ENCODE data around the gene KMT2A. TPM values are rescaled to one million over a fixed set of nuclear protein-coding genes. Genes with fewer than 3 reads are reported as not detected.

The KMT2A gene
- total RNA-seq, 1 donor from 2014 or later = 14.5 TPM

- DNase-seq (ENCODE audit: low read depth in 2 of 2) = no peak
Observed at GRCh38 chr11:118484405-118484804, 48.1 kb downstream of the KMT2A start.

- DNase-seq (ENCODE audit: low read depth in 2 of 2) = no peak
Observed at GRCh38 chr11:118485273-118485672, 49.0 kb downstream of the KMT2A start.

GRCh38 chr11:118488480-118489109 lies 52.3 kb downstream of the KMT2A start:
- DNase-seq (ENCODE audit: low read depth in 2 of 2) = peak; percentile 85 to 89

GRCh38 chr11:118491041-118491440 lies 54.7 kb downstream of the KMT2A start:
- no peak for DNase-seq (ENCODE audit: low read depth in 2 of 2)

- DNase-seq (ENCODE audit: low read depth in 2 of 2) = peak in 1 of 2 donors; percentile 40
Observed at GRCh38 chr11:118497831-118498230, 61.5 kb downstream of the KMT2A start.

GRCh38 chr11:118503216-118503615 lies 66.9 kb downstream of the KMT2A start:
- DNase-seq (ENCODE audit: low read depth in 2 of 2) = no peak

GRCh38 chr11:118511601-118512000 lies 75.3 kb downstream of the KMT2A start:
- DNase-seq (ENCODE audit: low read depth in 2 of 2) = no peak

- DNase-seq (ENCODE audit: low read depth in 2 of 2) = peak in 1 of 2 donors; percentile 78
Observed at GRCh38 chr11:118514103-118514502, 77.8 kb downstream of the KMT2A start.

- no peak for DNase-seq (ENCODE audit: low read depth in 2 of 2)
Observed at GRCh38 chr11:118519549-118519948, 83.3 kb downstream of the KMT2A start.

- DNase-seq (ENCODE audit: low read depth in 2 of 2) = no peak
Observed at GRCh38 chr11:118521892-118522311, 85.6 kb downstream of the KMT2A start.

- DNase-seq (ENCODE audit: low read depth in 2 of 2) = peak; percentile 50 to 58
Observed at GRCh38 chr11:118522571-118523072, 86.3 kb downstream of the KMT2A start.

GRCh38 chr11:118524356-118524755 lies 88.1 kb downstream of the KMT2A start:
- DNase-seq (ENCODE audit: low read depth in 2 of 2) = no peak

- DNase-seq (ENCODE audit: low read depth in 2 of 2) = no peak
Observed at GRCh38 chr11:118524757-118525470, 88.6 kb downstream of the KMT2A start.

GRCh38 chr11:118526688-118527087 lies 90.4 kb downstream of the KMT2A start:
- no peak for DNase-seq (ENCODE audit: low read depth in 2 of 2)

- no peak for DNase-seq (ENCODE audit: low read depth in 2 of 2)
Observed at GRCh38 chr11:118527109-118527508, 90.8 kb downstream of the KMT2A start, which contains the start of gene TTC36. Gene TTC36, plus strand, starts transcription at chr11:118527474. Its CDS starts 21 bp downstream, at chr11:118527495.

GRCh38 chr11:118528511-118528910 lies 92.2 kb downstream of the KMT2A start:
- DNase-seq (ENCODE audit: low read depth in 2 of 2) = no peak

GRCh38 chr11:118529584-118530175 lies 93.4 kb downstream of the KMT2A start:
- DNase-seq (ENCODE audit: low read depth in 2 of 2) = no peak

- DNase-seq (ENCODE audit: low read depth in 2 of 2) = peak; percentile 12 to 70
Observed at GRCh38 chr11:118530180-118530682, 93.9 kb downstream of the KMT2A start.

GRCh38 chr11:118530683-118531596 lies 94.6 kb downstream of the KMT2A start, which contains the start of gene TMEM25:
Gene TMEM25, plus strand, starts transcription at chr11:118531192. Its CDS starts 610 bp downstream, at chr11:118531802.
- DNase-seq (ENCODE audit: low read depth in 2 of 2) = peak; percentile 48 to 74

- no peak for DNase-seq (ENCODE audit: low read depth in 2 of 2)
Observed at GRCh38 chr11:118531597-118532084, 95.3 kb downstream of the KMT2A start.

- DNase-seq (ENCODE audit: low read depth in 2 of 2) = no peak
Observed at GRCh38 chr11:118532091-118532490, 95.8 kb downstream of the KMT2A start.
